ENCODE data around the gene GYG2.

GYG2 gene

DNA sequence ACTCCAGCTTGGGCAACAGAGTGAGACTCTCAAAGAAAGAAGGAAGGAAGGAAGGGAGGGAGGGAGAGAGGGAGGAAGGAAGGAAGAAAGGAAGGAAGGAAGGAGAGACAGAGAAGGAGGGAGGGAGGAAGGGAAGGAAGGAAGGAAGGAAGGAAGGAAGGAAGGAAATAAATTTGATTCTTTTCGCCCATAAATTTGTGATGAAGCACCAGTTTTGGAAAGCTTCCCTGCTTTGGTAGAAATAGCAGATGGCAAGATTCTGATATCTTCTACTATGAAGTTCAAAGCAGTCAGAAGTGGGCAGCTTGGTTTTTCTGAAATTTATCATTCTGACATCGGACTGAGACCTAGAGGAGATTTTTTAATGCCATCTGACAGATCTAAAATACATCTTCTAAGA is 11.7 kb upstream of the GYG2 start:
- no peak for DNase-seq (ENCODE audit: low spot score)

DNA sequence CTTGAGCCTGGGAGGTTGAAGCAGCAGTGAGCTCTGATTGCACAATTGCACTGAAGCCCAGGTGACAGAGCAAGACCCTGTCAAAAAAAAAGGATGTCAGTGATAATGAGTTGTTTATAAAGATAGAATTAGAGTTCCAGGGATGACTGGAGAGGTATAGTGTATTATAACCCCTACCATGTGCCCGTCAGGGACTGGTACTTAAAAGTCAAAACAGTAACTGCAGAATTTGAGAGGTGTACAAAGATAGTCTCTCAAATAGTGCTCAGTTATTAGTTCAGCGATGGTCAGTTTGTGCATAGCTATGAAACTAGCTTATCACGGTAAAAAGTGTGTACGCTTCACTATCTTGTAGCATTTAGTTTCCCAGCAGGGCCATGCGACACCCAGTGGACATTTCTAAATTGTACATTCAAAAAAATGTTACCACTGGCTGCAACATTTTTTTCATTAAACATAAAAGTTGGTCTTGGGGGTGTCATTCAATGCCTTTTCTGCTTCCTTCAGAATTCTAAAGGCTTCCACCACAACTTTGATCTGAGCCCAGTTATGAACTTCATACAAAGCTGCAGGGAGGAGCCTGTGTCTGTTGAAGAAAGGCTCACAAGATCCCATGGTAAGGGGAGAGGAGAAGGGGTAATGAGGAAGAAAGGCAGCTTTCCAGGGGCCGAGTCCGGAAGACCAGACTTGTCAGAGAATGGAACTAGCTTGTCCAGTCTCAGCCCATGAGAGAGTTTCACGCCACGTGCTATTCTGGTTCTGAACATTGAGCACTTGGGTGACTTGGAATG is 9.2 kb upstream of the GYG2 start:
- DNase-seq (ENCODE audit: low spot score), result no peak

DNA sequence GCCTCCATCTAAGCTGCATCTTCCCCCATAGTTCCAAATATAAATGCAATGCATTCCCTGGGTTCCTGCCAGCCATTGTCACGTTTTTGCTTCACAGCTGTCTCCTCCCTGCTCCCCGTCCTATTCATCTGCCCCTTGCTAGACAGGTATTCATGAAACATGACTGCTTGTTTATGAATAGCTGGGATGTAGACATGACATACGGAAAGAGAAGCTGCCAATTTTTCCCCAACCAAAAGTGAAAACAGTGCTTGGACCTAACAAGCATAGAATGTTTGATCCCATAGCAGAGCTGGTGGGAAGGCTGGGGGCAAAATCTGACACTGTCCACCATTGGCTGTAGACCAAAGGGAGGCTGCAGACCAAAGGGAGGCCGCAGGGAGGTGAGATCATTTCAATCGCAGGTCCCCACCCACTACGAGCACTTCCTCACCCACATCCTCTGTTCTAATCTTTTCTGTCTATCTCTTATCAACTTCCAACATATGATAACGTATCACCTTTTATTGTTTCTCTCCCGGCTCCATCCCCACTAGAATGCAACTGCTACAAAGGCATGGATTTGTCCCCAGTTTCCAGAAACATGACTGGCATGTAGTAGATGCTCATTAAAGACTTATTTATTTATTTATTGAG is 8.5 kb upstream of the GYG2 start:
- DNase-seq (ENCODE audit: low spot score), result no peak

DNA sequence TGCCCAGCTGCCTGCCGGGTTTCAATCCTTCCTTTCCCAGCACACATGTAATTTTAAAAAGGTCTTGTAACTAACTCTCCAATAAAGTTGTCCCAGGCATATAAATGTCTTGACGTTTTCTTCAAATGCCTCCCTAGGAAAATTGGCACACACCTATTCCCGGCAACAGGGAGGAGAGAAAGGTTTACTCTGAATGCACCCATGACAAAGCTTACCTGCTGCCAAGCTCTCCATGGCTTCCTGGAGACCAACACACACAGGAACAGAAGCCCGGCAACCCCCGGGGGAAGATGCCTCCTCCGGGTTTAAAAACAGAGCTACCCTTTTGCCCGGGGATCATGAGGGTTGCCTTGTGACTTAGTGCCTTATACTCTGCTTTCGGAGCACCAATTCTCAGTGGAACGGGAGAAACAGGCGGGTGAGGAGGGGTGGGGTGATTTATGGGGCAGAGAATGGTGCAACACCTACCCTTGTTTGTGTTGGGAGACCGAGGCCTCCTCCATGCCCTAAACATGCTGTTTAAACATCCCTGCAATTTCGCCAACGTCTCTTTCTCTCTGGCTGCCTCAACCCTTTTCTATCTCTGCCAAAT is 4.8 kb upstream of the GYG2 start:
- no peak for DNase-seq (ENCODE audit: low spot score)

DNA sequence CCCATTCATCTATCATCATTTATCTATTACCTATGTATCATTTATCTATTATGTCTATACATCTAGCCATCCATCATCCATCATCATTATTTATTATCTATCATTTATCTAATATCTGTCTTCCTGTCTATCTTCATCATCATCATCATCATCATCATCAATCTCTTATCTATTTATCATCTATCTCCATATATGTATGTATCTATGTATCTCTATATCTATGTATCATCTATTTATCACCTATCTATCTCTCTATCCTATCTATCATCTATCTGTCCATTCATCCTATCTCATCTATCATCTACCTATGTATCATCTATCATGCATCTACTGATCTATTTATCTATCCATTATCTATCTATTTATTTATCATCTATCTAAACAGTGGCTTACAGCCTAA is 3.8 kb upstream of the GYG2 start:
- no peak for DNase-seq (ENCODE audit: low spot score)

DNA sequence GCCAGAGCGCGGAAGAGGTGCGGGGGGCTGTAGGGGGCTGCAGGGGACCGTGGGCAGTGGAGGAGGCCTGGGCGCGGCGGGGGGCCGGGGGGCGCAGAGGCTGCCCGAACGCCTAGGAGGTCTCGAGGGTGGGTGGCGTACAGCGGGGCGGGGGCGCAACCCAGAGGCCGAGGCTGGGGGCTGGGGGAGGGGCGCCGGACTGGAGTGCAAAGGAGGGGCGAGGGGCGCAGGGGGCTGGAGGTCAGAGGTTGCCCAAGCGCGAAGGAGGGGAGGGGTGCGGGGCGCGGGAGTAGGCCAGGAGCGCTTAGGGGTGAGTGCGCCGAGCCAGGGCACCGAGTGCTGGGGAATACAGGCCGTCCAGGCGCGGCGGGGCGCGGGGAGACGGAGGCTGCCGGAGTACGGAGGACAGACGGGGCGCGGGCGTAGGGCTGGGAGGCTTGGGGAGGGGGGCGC is 255 bp downstream of the GYG2 start:
- no peak for DNase-seq (ENCODE audit: low spot score)

DNA sequence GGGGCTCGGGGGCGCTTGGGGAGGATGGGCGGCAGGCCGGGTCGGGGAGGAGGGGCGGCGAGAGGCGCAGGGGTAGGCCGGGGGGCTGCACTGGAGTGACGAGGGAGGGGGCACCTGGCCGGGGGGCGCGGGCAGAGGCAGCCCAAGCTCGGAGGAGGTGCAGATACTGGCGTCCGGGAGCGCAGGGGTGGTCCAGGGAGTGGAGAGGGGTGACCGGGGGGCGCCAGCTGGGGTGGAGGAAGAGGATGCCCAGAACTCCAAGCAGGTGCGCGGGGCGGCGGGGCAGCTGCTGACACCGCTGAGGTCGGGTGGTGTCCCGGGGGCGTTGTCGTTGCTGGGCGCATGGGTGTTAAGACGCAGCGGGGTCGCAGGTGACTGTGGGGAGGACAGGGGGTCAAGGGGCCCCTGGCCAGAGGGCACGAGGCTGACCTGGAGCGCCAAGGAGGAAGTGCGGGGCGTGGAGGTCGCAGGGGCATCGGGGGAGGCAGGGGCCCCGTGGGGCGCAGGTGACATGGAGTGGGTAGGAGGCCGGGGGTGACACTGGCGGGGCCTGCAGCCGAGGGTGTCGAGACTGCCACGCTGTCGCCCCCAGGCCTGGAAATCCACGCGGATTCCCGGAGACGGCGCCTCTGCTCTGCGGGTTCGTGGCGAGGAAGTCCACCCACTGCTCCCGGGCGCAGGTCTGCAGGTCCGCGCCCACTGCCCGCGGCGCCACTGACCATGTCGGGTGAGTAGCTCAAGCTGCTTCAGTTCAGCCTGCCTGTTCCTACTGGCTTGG is 928 bp downstream of the GYG2 start:
- no peak for DNase-seq (ENCODE audit: low spot score)

DNA sequence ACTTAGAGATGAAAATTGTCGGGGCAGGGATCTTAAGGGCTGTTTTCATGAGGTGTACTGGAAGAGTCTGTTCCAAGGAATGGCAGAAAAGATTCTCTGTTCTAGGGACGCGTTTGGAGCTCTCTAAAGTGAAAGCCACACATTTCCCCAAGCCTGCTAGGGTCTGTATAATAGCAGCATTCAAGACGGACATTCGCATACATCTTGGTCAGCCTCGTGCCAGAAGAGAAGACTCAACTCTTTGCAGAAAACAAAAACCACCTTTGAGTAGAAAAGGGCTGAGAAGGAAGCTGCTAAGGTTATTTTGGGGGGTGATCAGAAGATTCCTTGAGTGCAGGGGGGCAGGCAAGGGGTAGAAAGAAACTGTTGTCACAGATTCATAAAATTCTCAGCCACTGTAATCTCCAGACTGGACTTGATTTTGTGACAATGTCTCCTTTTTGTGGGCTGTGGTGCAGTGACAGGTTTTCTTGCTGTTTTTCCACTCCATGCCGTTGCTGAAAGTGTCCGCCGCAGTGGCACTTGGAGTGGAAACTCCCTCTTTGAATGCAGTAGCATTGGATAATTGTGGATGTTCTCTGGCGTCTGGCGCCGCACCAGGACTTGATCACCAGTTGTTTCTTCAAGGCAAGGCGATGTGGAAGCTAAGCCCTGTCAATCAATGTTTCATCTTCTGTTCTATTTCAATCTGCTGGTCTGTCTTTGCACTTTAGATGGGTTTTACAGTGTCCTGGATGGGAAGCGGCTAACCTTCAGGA is 2.9 kb downstream of the GYG2 start:
- no peak for DNase-seq (ENCODE audit: low spot score)

DNA sequence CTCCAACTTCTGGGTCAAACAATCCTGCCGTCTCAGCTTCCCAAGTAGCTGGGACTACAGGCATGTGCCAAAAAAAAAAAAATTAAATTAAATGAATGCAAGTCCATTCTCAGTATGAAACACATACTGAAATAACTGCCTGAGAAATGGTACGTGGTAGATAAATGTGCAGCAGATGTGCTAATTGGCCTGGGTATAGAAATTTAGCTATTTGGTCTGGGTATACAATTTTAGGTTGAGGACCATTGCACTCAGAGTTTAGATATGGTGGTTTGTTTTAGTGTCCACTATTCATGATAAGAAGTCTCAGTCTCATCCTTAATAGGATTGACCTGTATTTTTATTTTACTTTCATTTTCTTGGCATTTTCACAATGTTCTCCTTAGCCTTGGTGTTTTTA is 9.2 kb downstream of the GYG2 start:
- DNase-seq (ENCODE audit: low spot score), result no peak

DNA sequence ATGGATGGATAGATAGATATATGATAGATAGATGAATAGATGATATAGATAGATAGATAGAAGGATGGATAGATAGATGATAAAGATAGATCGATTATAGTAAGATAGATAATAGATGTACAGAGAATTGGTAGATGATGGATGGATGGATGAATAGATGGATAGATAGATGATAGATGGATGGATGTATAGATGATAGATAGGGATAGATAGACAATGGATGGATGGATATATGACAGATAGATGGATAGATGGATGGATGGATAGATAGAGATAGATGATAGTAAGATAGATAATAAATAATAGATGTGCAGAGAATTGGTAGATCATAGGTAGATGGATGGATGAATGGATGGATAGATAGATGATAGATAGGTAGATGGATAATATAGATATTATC is 12.2 kb downstream of the GYG2 start:
- DNase-seq (ENCODE audit: low spot score), result no peak

DNA sequence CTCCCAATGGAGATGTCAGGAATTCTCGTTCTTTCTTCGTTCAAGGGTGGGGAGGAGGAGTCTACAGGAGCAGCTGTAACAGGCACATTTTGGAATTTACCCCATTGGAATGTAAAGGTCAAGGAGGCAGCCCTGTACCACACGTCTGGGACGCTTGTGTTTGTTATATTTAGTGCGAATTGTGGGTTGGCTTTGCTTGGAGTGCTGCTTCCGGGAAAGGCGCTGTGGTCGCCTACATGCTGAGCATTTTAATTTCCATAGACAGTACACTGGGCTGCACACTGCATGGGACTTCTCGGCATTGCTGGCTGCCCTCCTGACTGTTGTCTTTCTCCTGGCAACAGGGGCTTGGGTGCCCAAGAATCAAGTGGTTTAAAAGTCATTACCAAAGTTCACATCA is 12.8 kb downstream of the GYG2 start:
- no peak for DNase-seq (ENCODE audit: low spot score)

DNA sequence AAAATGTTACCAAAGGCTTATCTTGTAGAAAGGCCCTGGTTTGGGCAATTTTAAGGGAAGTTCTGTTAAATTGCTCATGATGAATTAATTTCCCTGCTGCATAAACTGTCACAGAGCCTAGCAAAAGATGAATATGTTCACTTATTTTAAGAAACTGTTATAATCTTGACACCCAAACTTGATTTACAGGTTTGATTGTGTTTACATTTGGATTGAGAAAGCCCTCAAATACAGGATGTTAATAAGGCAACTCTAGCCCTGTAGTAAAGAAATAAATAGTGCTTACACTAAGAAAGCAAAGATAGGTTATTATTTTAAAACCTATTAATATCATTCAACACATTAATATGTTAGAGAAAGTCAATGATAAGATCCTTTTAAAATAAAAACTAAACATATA is 18.3 kb downstream of the GYG2 start:
- no peak for DNase-seq (ENCODE audit: low spot score)

DNA sequence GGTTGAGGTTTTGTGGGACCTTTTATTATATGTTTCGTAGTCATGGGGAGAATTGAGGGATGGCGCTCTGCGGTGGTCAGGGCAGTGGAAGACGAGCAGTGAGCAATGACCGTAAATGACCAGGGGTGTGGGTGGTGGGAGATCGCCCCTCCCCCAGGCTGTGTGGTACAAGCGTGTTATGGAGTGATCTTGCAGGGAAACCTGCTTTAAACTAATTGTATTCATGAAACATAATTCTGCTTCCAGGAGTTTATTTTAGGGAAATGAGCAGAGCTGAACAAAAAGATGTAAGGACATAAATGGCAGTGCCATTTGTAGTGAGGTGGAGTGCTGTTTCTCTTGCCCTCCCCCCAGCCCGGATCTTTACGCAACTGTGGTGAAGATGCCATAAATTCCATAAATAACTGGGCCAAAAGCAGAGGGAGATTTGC is 20.2 kb downstream of the GYG2 start:
- DNase-seq (ENCODE audit: low spot score), result no peak

DNA sequence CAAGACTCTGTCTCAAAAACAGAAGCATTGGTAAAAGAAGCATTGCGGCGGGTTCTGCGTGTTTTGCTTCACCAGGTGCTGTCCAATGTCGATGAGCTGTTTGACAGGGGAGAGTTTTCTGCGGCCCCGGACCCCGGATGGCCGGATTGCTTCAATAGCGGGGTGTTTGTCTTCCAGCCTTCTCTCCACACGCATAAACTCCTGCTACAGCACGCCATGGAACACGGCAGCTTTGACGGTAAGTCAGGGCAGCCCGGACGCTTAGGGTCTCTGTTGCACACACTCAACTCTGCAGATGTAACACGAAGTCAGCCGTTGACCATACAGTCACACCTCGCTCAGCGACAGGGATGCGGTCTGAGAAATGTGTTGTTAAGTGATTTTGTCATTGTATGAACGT is 26.2 kb downstream of the GYG2 start:
- no peak for DNase-seq (ENCODE audit: low spot score)

DNA sequence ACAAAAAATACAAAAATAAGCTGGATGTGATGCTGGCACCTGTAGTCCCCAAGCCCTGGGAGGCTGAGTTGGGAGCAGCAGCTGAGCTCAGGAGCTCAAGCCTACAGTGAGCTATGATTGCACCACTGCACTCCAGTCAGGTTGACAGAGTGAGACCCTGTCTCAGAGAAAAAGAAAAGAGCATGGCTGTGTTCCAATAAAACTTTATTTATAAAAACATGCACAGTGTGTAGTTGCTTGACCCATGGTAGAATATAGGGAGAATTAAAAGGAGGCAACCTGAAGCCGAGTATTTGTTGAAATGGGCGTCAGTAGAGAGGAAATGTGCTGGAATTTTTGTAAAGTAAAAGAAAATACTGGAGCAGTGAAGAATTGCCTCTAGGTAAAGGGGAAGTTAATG is 27.0 kb downstream of the GYG2 start:
- DNase-seq (ENCODE audit: low spot score), result no peak

DNA sequence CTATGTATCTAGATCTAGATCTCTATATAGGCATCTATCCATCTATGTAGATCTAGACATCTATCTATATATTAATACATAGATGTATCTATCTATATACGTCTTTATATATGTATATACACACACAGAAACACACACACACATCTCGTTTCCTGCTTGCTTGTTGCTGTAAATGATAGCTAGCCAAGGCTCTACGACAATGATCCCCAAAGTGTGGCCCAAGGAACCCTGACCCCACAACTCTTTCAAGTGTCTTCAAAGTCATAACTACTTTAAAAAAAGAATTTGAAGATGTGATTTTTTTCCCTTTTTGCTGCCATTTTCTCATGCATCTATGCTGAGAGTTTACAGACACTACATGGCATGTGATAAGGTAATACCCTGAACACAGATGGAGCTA is 28.8 kb downstream of the GYG2 start:
- DNase-seq (ENCODE audit: low spot score), result no peak

DNA sequence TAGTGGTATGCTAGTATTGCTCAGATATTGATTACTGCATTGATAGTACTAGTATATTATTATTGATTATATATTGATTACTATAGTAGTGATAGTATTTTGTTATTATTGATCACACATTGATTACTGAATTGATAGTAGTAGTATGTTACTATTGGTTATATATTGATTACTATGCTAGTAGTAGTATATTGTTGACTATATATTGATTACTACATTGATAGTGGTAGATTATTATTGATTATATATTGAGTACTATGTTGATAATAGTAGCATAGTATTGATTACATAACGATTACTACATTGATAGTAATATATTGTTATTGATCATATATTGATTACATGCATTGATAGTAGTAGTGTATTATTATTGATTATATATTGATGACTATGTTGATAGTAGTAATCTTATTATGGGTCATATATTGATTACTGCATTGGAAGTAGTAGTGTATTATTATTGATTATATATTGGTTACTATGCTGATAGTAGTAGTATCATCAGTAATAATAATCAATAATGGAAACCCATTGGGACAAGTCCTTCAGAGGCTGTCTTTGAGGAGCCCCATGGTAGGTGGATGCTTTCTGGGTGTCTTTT is 30.6 kb downstream of the GYG2 start:
- no peak for DNase-seq (ENCODE audit: low spot score)

DNA sequence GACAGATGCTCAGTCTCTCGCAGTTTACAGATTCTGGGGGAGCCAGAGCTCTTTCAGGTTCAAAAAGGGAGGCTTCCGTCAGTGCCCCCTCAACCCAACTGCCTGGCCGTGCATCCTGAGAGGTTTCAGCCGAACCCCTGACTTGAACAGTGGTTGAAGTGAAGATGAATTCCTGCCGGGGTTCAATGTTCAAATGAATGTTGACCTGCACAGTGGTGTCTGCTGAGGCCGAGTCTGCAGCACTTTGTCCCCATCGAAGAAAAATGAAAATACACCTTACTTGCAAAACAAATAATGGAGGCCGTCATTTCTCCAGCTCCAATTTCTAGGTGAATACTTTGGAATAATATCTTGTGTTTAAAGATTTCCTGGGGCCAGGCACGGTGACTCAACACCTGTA is 33.7 kb downstream of the GYG2 start:
- no peak for DNase-seq (ENCODE audit: low spot score)

DNA sequence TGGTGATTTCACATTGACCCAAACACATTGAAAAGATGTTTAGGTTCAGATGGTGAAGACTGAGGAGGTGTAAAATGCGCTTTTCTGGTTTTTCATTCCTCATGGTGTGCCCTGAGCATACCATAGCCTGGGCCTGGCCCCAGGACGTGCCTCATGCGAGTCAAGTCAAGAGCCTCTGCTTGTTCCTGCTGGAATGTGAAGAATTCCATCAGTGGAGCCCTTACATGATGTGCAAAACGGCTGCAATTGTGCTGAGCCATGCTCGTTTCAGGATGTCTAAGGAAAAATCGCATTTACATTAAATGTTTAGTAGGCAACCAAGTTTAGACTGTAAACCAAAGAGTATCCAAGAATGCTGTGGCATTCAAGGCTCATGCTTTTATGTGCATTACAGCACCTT is 34.9 kb downstream of the GYG2 start:
- DNase-seq (ENCODE audit: low spot score), result no peak

DNA sequence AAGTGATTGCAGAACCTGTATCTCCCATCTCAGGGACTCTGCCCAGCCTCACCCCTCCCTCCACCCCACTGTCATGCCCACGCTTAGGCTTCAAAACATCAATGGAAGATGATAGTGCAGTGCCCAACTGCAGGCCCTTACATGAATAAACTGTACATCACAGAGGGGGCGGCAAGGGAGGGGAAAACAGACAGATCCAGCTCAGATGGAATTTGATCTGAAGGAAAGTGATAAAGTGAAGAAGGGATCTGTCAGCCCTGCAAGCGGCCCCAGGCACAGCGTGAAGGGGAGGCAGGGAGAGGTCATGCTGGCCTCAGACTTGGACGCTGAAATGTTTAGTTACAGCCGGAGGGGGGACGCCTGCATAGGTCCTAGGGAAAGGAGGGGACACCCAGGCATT is 38.5 kb downstream of the GYG2 start:
- no peak for DNase-seq (ENCODE audit: low spot score)

DNA sequence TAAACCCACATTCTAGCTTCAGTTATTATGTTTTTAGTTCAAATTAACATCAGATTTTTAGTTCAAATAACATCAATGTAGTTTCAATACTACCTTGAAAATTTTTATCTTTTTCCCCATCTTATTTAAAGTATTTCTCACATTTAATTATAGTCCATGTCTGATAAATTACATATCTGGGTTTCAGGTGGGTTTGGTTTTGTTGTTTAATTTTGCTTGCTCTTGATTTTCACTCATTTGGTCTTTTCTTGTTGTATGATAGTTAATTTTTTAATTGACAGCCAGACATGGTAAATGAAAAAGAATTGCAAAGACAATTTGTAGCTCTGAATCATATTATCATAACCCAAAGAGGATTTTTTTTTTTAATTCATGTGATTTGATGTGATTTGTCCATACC is 41.9 kb downstream of the GYG2 start:
- DNase-seq (ENCODE audit: low spot score), result no peak

DNA sequence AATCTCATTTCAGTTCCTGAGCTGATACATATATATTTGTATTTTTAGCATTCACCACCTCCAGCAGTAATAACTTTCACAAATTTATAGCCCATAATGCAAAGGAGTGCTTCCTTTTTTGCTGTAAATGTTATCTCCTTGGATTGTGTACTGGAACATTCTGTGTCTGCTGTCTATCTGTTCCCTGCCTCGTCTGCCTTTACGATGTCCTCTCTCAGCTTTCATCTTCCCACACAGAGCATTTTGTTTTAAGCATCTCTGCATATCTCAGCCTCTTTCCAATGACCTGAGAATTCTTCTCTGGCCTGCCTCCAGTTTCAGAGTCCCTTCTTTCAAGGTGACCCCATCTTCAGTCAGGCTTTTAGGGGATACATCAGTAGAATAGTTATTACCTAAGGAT is 43.1 kb downstream of the GYG2 start:
- DNase-seq (ENCODE audit: low spot score), result no peak

Data from cerebellar cortex (tissue), 1 donor.